ENCODE results near the gene HLX. TPM values are rescaled to one million over a fixed set of nuclear protein-coding genes. Genes with fewer than 3 reads are reported as not detected.

The HLX gene
- polyA plus RNA-seq, 1 of the 3 experiments (the other 2 are of a cell fraction): 21.4 TPM

DNA sequence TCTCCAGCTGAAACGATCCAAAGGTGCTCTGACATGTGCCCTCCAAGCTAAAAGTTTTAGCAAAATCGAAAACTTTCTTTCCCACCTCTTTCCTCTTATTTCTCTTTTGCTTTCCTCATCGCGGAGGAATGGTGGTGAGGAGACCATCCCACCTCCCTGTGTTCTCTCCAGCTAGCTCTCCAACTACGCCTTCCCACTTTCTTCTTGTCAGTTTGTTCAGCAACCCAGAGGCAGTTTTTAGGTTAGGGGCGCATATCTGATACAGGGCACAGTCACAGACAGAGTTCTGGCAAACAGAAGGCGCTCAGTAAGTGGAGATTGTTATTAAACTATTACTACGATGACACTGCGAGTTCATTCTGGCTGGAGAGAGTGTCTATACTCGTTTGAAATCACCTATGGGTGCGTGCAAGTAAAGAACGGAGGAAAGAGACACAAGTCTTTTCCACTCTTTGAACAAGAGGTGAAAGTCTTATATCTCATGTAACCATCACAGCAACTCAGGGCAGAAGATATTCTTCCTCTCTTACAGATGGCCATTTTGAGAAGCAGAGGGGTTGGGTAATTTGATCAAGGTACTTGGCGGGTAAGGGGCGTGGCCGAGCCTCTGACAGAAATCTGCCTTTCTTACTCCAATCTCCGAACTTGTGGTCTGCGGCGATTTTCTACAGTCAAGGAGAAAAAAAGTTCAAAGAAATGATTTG is 13.9 kb downstream of the HLX start:
- POLR2A ChIA-PET: no interaction called here
- Histone ChIP-seq H3K9me2 (no peaks in the 10 kb centered on the region), H2AFZ (ENCODE audit: low read depth) (no peak overlapping the region), H3K4me3 (ENCODE audit: low read depth in 2 of 2, low read length in 1 of 2) (no peak overlapping the region), H3K27ac (ENCODE audit: low read depth in 2 of 2, low read length in 1 of 2) (no peak overlapping the region), H3K4me1 (ENCODE audit: control insufficient read depth in 1 of 2, insufficient read depth in 2 of 2, low read depth in 1 of 2, low read length in 1 of 2) (no peaks in the 10 kb centered on the region), H3K27me3 (ENCODE audit: insufficient read depth) (no peaks in the 10 kb centered on the region), H3K79me2 (ENCODE audit: insufficient read depth) (no peaks in the 10 kb centered on the region), H3K36me3 (replicated peaks in 1 of 2; ENCODE audit: control insufficient read depth in 1 of 2, insufficient read depth in 2 of 2, low read length in 1 of 2) (no peaks in the 10 kb centered on the region), H3K9me3 (no peaks in the 10 kb centered on the region), H3K4me2 (no peak overlapping the region), H3K9ac (no peak overlapping the region), H4K20me1 (ENCODE audit: insufficient read depth) (no peaks in the 10 kb centered on the region), H3F3A (replicated peaks; ENCODE audit: insufficient read depth) (no peaks in the 10 kb centered on the region)
- no peak for DNase-seq
- CTCF ChIA-PET: interaction anchor here (1.3 to 1.7 kb wide), 2 partner anchors 14 to 310 kb away, joined by 4 to 5 read pairs; no protein-coding TSS in a partner anchor
- WGBS (ENCODE audit: low lambda C conversion rate): 81% methylated on average over 18 of the region's 18 CpGs
- no peak for TF ChIP-seq ELF1 (IDR thresholded peaks at IDR 0.05)
- TF ChIP-seq TEAD4 (IDR thresholded peaks at IDR 0.05; ENCODE audit: borderline replicate concordance, insufficient read depth): no peak

DNA sequence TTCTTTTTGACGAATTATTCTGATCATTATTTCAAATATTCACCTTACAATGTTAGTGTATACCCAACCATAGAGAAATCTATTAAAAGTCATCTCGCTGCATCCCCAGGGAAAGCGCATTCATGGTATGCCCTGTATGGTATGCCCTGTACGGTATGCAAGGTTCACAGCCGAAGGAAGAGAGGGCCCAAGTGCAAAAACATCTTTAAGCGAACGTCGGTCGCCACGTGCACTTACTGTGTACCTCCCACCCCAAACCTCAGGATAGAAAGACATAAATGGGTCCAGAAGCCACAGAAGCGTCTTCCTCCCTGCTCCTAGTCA is 14.4 kb downstream of the HLX start:
- Histone ChIP-seq H3K9me3 (no peaks in the 10 kb centered on the region), H3K4me3 (ENCODE audit: low read depth in 2 of 2, low read length in 1 of 2) (no peak overlapping the region), H3K9ac (no peak overlapping the region), H4K20me1 (ENCODE audit: insufficient read depth) (no peaks in the 10 kb centered on the region), H3K79me2 (ENCODE audit: insufficient read depth) (no peaks in the 10 kb centered on the region), H3K27me3 (ENCODE audit: insufficient read depth) (no peaks in the 10 kb centered on the region), H3K36me3 (replicated peaks in 1 of 2; ENCODE audit: control insufficient read depth in 1 of 2, insufficient read depth in 2 of 2, low read length in 1 of 2) (no peaks in the 10 kb centered on the region), H2AFZ (ENCODE audit: low read depth) (no peak overlapping the region), H3F3A (replicated peaks; ENCODE audit: insufficient read depth) (no peaks in the 10 kb centered on the region), H3K4me2 (no peak overlapping the region), H3K27ac (ENCODE audit: low read depth in 2 of 2, low read length in 1 of 2) (no peak overlapping the region), H3K9me2 (no peaks in the 10 kb centered on the region), H3K4me1 (ENCODE audit: control insufficient read depth in 1 of 2, insufficient read depth in 2 of 2, low read depth in 1 of 2, low read length in 1 of 2) (no peaks in the 10 kb centered on the region)
- WGBS (ENCODE audit: low lambda C conversion rate): 91% methylated on average over 11 of the region's 11 CpGs
- DNase-seq: no peak
- TF ChIP-seq, protein P1, sequence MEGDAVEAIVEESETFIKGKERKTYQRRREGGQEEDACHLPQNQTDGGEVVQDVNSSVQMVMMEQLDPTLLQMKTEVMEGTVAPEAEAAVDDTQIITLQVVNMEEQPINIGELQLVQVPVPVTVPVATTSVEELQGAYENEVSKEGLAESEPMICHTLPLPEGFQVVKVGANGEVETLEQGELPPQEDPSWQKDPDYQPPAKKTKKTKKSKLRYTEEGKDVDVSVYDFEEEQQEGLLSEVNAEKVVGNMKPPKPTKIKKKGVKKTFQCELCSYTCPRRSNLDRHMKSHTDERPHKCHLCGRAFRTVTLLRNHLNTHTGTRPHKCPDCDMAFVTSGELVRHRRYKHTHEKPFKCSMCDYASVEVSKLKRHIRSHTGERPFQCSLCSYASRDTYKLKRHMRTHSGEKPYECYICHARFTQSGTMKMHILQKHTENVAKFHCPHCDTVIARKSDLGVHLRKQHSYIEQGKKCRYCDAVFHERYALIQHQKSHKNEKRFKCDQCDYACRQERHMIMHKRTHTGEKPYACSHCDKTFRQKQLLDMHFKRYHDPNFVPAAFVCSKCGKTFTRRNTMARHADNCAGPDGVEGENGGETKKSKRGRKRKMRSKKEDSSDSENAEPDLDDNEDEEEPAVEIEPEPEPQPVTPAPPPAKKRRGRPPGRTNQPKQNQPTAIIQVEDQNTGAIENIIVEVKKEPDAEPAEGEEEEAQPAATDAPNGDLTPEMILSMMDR (IDR thresholded peaks at IDR 0.05): no peak
- TF ChIP-seq TEAD4 (IDR thresholded peaks at IDR 0.05; ENCODE audit: borderline replicate concordance, insufficient read depth) (no peak), ZBTB33 (IDR thresholded peaks at IDR 0.05; ENCODE audit: borderline replicate concordance, low read depth) (no peak), REST (IDR thresholded peaks at IDR 0.05; ENCODE audit: low read depth, low read length) (no peak), FOXM1 (IDR thresholded peaks at IDR 0.05; ENCODE audit: low read depth) (no peak), CHD2 (IDR thresholded peaks at IDR 0.05; ENCODE audit: low read length, partially characterized antibody) (no peak), USF1 (IDR thresholded peaks at IDR 0.05; ENCODE audit: borderline replicate concordance, low read depth) (no peak), POLR2AphosphoS5 (IDR thresholded peaks at IDR 0.05; ENCODE audit: low read depth, low read length) (no peak), EZH2phosphoT487 (IDR thresholded peaks at IDR 0.05; ENCODE audit: borderline replicate concordance, low read depth) (no peak), MAX (IDR thresholded peaks at IDR 0.05; ENCODE audit: low read depth) (no peak), YY1 (IDR thresholded peaks at IDR 0.05; ENCODE audit: low read depth) (no peak), RFX5 (IDR thresholded peaks at IDR 0.05; ENCODE audit: low read length) (no peak), FOSL2 (IDR thresholded peaks at IDR 0.05; ENCODE audit: borderline replicate concordance, low read depth) (no peak)
- TF ChIP-seq, protein P2, sequence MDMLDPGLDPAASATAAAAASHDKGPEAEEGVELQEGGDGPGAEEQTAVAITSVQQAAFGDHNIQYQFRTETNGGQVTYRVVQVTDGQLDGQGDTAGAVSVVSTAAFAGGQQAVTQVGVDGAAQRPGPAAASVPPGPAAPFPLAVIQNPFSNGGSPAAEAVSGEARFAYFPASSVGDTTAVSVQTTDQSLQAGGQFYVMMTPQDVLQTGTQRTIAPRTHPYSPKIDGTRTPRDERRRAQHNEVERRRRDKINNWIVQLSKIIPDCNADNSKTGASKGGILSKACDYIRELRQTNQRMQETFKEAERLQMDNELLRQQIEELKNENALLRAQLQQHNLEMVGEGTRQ (IDR thresholded peaks at IDR 0.05; ENCODE audit: borderline replicate concordance, low read depth, low read length): no peak
- ChIA-PET POLR2A (no interaction called here), CTCF (no interaction called here)

Data from SK-N-SH (cell line).